ENCODE results near the gene LTB. TPM values are rescaled to one million over a fixed set of nuclear protein-coding genes. Genes with fewer than 3 reads are reported as not detected.

LTB gene
- total and polyA plus RNA-seq, 9 donors: 0.58 to 2.9 (median 2.1) TPM

Other genes starting within 250 kb of the LTB start
Only the 30 nearest of the 35 such genes appear.
- 13.0 TPM for gene MICA, start 178.8 kb downstream of the LTB start, total RNA-seq
- 10 to 100 TPM in 1 of 8 donors, 1 to 10 TPM in 7; 4.2 to 11.6 (median 6.8) TPM for gene MICA, start 178.8 kb downstream of the LTB start, polyA plus RNA-seq (ENCODE audit: insufficient read depth in 1 of 8, insufficient read length in 8 of 8, low replicate concordance in 1 of 8)
- 0.75 TPM for gene MICB, start 84.3 kb downstream of the LTB start, total RNA-seq
- gene MICB, start 84.3 kb downstream of the LTB start, polyA plus RNA-seq (ENCODE audit: insufficient read depth in 1 of 8, insufficient read length in 8 of 8, low replicate concordance in 1 of 8): 1 to 10 TPM in 4 of 8 donors, under 1 TPM in 4; 0.39 to 1.4 (median 1.0) TPM
- gene MCCD1, start 53.5 kb downstream of the LTB start, total RNA-seq: not detected
- not detected for gene MCCD1, start 53.5 kb downstream of the LTB start, polyA plus RNA-seq (ENCODE audit: insufficient read depth in 1 of 8, insufficient read length in 8 of 8, low replicate concordance in 1 of 8)
- gene DDX39B, start 40.4 kb downstream of the LTB start, total RNA-seq: 354 TPM
- gene DDX39B, start 40.4 kb downstream of the LTB start, polyA plus RNA-seq (ENCODE audit: insufficient read depth in 1 of 8, insufficient read length in 8 of 8, low replicate concordance in 1 of 8): 100 to 1,000 TPM; 311 to 433 (median 373) TPM
- 1.4 TPM for gene ATP6V1G2, start 35.8 kb downstream of the LTB start, total RNA-seq
- gene ATP6V1G2, start 35.8 kb downstream of the LTB start, polyA plus RNA-seq (ENCODE audit: insufficient read depth in 1 of 8, insufficient read length in 8 of 8, low replicate concordance in 1 of 8): 1 to 10 TPM; 2.1 to 5.6 (median 4.6) TPM
- gene NFKBIL1, start 34.8 kb downstream of the LTB start, total RNA-seq: 19.1 TPM
- gene NFKBIL1, start 34.8 kb downstream of the LTB start, polyA plus RNA-seq (ENCODE audit: insufficient read depth in 1 of 8, insufficient read length in 8 of 8, low replicate concordance in 1 of 8): 10 to 100 TPM; 16.3 to 20.6 (median 17.2) TPM
- 0.04 TPM for gene LTA, start 10.1 kb downstream of the LTB start, total RNA-seq
- under 1 TPM in 5 of 8 donors, not detected in 3; 0.12 to 0.26 (median 0.19) TPM for gene LTA, start 10.1 kb downstream of the LTB start, polyA plus RNA-seq (ENCODE audit: insufficient read depth in 1 of 8, insufficient read length in 8 of 8, low replicate concordance in 1 of 8)
- 0.22 TPM for gene TNF, start 6.9 kb downstream of the LTB start, total RNA-seq
- under 1 TPM in 6 of 8 donors, not detected in 2; 0.08 to 0.80 (median 0.25) TPM for gene TNF, start 6.9 kb downstream of the LTB start, polyA plus RNA-seq (ENCODE audit: insufficient read depth in 1 of 8, insufficient read length in 8 of 8, low replicate concordance in 1 of 8)
- gene LST1, start 3.9 kb upstream of the LTB start, total RNA-seq: 9.0 TPM
- 1 to 10 TPM; 5.0 to 7.7 (median 6.8) TPM for gene LST1, start 3.9 kb upstream of the LTB start, polyA plus RNA-seq (ENCODE audit: insufficient read depth in 1 of 8, insufficient read length in 8 of 8, low replicate concordance in 1 of 8)
- not detected for gene NCR3, start 10.6 kb upstream of the LTB start, total RNA-seq
- under 1 TPM in 1 of 8 donors, not detected in 7; 0.14 TPM for gene NCR3, start 10.6 kb upstream of the LTB start, polyA plus RNA-seq (ENCODE audit: insufficient read depth in 1 of 8, insufficient read length in 8 of 8, low replicate concordance in 1 of 8)
- gene AIF1, start 32.8 kb upstream of the LTB start, total RNA-seq: 29.2 TPM
- gene AIF1, start 32.8 kb upstream of the LTB start, polyA plus RNA-seq (ENCODE audit: insufficient read depth in 1 of 8, insufficient read length in 8 of 8, low replicate concordance in 1 of 8): 10 to 100 TPM; 18.7 to 29.5 (median 21.1) TPM
- gene PRRC2A, start 38.3 kb upstream of the LTB start, total RNA-seq: 51.3 TPM
- gene PRRC2A, start 38.3 kb upstream of the LTB start, polyA plus RNA-seq (ENCODE audit: insufficient read depth in 1 of 8, insufficient read length in 8 of 8, low replicate concordance in 1 of 8): 100 to 1,000 TPM; 124 to 175 (median 153) TPM
- gene BAG6, start 70.2 kb upstream of the LTB start, total RNA-seq: 150 TPM
- 100 to 1,000 TPM; 170 to 229 (median 214) TPM for gene BAG6, start 70.2 kb upstream of the LTB start, polyA plus RNA-seq (ENCODE audit: insufficient read depth in 1 of 8, insufficient read length in 8 of 8, low replicate concordance in 1 of 8)
- 2.6 TPM for gene APOM, start 73.5 kb upstream of the LTB start, total RNA-seq
- 1 to 10 TPM; 3.5 to 8.5 (median 4.1) TPM for gene APOM, start 73.5 kb upstream of the LTB start, polyA plus RNA-seq (ENCODE audit: insufficient read depth in 1 of 8, insufficient read length in 8 of 8, low replicate concordance in 1 of 8)
- gene C6orf47, start 78.4 kb upstream of the LTB start, total RNA-seq: 17.1 TPM
- gene C6orf47, start 78.4 kb upstream of the LTB start, polyA plus RNA-seq (ENCODE audit: insufficient read depth in 1 of 8, insufficient read length in 8 of 8, low replicate concordance in 1 of 8): 10 to 100 TPM; 13.7 to 18.9 (median 14.7) TPM
- gene GPANK1, start 82.6 kb upstream of the LTB start, total RNA-seq: 9.8 TPM
- 10 to 100 TPM; 13.8 to 19.0 (median 15.7) TPM for gene GPANK1, start 82.6 kb upstream of the LTB start, polyA plus RNA-seq (ENCODE audit: insufficient read depth in 1 of 8, insufficient read length in 8 of 8, low replicate concordance in 1 of 8)
- 107 TPM for gene CSNK2B, start 83.7 kb upstream of the LTB start, total RNA-seq
- 100 to 1,000 TPM; 127 to 175 (median 140) TPM for gene CSNK2B, start 83.7 kb upstream of the LTB start, polyA plus RNA-seq (ENCODE audit: insufficient read depth in 1 of 8, insufficient read length in 8 of 8, low replicate concordance in 1 of 8)
- 4.9 TPM for gene LY6G5B, start 87.6 kb upstream of the LTB start, total RNA-seq
- 10 to 100 TPM in 5 of 8 donors, 1 to 10 TPM in 3; 5.8 to 16.7 (median 12.8) TPM for gene LY6G5B, start 87.6 kb upstream of the LTB start, polyA plus RNA-seq (ENCODE audit: insufficient read depth in 1 of 8, insufficient read length in 8 of 8, low replicate concordance in 1 of 8)
- 0.80 TPM for gene LY6G5C, start 98.6 kb upstream of the LTB start, total RNA-seq
- 1 to 10 TPM in 7 of 8 donors, under 1 TPM in 1; 0.70 to 3.9 (median 2.2) TPM for gene LY6G5C, start 98.6 kb upstream of the LTB start, polyA plus RNA-seq (ENCODE audit: insufficient read depth in 1 of 8, insufficient read length in 8 of 8, low replicate concordance in 1 of 8)
- 50.8 TPM for gene ABHD16A, start 120.9 kb upstream of the LTB start, total RNA-seq
- 10 to 100 TPM; 42.0 to 55.8 (median 44.9) TPM for gene ABHD16A, start 120.9 kb upstream of the LTB start, polyA plus RNA-seq (ENCODE audit: insufficient read depth in 1 of 8, insufficient read length in 8 of 8, low replicate concordance in 1 of 8)
- gene LY6G6F, start 124.4 kb upstream of the LTB start, total RNA-seq: not detected
- not detected for gene LY6G6F, start 124.4 kb upstream of the LTB start, polyA plus RNA-seq (ENCODE audit: insufficient read depth in 1 of 8, insufficient read length in 8 of 8, low replicate concordance in 1 of 8)
- gene LY6G6D, start 132.9 kb upstream of the LTB start, total RNA-seq: 0.58 TPM
- 1 to 10 TPM in 1 of 8 donors, under 1 TPM in 4, not detected in 3; 0.31 to 1.7 (median 0.75) TPM for gene LY6G6D, start 132.9 kb upstream of the LTB start, polyA plus RNA-seq (ENCODE audit: insufficient read depth in 1 of 8, insufficient read length in 8 of 8, low replicate concordance in 1 of 8)
- gene LY6G6C, start 139.3 kb upstream of the LTB start, total RNA-seq: 0.09 TPM
- gene LY6G6C, start 139.3 kb upstream of the LTB start, polyA plus RNA-seq (ENCODE audit: insufficient read depth in 1 of 8, insufficient read length in 8 of 8, low replicate concordance in 1 of 8): 1 to 10 TPM in 1 of 8 donors, under 1 TPM in 6, not detected in 1; 0.15 to 1.2 (median 0.37) TPM
- 0.09 TPM for gene MPIG6B, start 140.9 kb upstream of the LTB start, total RNA-seq
- gene MPIG6B, start 140.9 kb upstream of the LTB start, polyA plus RNA-seq (ENCODE audit: insufficient read depth in 1 of 8, insufficient read length in 8 of 8, low replicate concordance in 1 of 8): 1 to 10 TPM in 1 of 8 donors, under 1 TPM in 7; 0.44 to 1.2 (median 0.74) TPM
- 101 TPM for gene DDAH2, start 146.9 kb upstream of the LTB start, total RNA-seq
- gene DDAH2, start 146.9 kb upstream of the LTB start, polyA plus RNA-seq (ENCODE audit: insufficient read depth in 1 of 8, insufficient read length in 8 of 8, low replicate concordance in 1 of 8): 100 to 1,000 TPM; 111 to 147 (median 135) TPM
- gene CLIC1, start 154.1 kb upstream of the LTB start, total RNA-seq: 219 TPM
- 100 to 1,000 TPM; 117 to 177 (median 152) TPM for gene CLIC1, start 154.1 kb upstream of the LTB start, polyA plus RNA-seq (ENCODE audit: insufficient read depth in 1 of 8, insufficient read length in 8 of 8, low replicate concordance in 1 of 8)
- 9.1 TPM for gene MSH5, start 157.6 kb upstream of the LTB start, total RNA-seq
- gene MSH5, start 157.6 kb upstream of the LTB start, polyA plus RNA-seq (ENCODE audit: insufficient read depth in 1 of 8, insufficient read length in 8 of 8, low replicate concordance in 1 of 8): 10 to 100 TPM in 6 of 8 donors, 1 to 10 TPM in 2; 5.3 to 20.8 (median 11.5) TPM
- 2.7 TPM for gene SAPCD1, start 180.2 kb upstream of the LTB start, total RNA-seq
- 1 to 10 TPM; 1.4 to 6.3 (median 2.9) TPM for gene SAPCD1, start 180.2 kb upstream of the LTB start, polyA plus RNA-seq (ENCODE audit: insufficient read depth in 1 of 8, insufficient read length in 8 of 8, low replicate concordance in 1 of 8)
- 1.2 TPM for gene VWA7, start 194.9 kb upstream of the LTB start, total RNA-seq
- gene VWA7, start 194.9 kb upstream of the LTB start, polyA plus RNA-seq (ENCODE audit: insufficient read depth in 1 of 8, insufficient read length in 8 of 8, low replicate concordance in 1 of 8): 1 to 10 TPM in 7 of 8 donors, under 1 TPM in 1; 0.71 to 2.1 (median 1.6) TPM
- 21.9 TPM for gene VARS1, start 213.3 kb upstream of the LTB start, total RNA-seq
- 10 to 100 TPM; 35.1 to 63.0 (median 51.2) TPM for gene VARS1, start 213.3 kb upstream of the LTB start, polyA plus RNA-seq (ENCODE audit: insufficient read depth in 1 of 8, insufficient read length in 8 of 8, low replicate concordance in 1 of 8)